ENCODE data around the gene WWOX.

Gene WWOX

DNA sequence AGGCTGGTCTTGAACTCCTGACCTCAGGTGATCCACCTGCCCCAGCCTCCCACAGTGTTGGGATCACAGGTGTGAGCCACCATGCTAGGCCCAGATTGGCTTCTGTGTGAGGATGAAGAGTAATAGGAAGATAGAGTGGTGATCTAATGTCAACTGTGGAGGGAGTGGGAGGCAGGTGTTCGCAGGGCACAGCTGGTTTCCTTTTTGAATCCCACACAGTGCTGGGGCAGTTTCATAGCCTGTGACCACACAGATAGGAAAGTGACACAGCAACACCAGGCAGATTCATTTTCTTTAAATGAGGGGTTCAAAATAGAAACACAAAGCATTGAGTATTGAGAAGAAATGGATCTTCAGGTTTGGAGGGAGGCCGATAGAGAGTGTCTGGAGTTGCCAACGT lies 540.3 kb downstream of the WWOX start:
- H3K9me2 ChIP-seq (replicated peaks; ENCODE audit: insufficient read depth, low read length): no peaks in the 10 kb centered on the region
- DNase-seq: peak; percentile 70
- H4K20me1 ChIP-seq (ENCODE audit: insufficient read depth, low read length): no peaks in the 10 kb centered on the region
- no peaks in the 10 kb centered on the region for H3K36me3 ChIP-seq (replicated peaks; ENCODE audit: insufficient read depth, low read length)
- TF ChIP-seq EZH2phosphoT487 (IDR thresholded peaks at IDR 0.05; ENCODE audit: low read length) (no peak), EZH2 (optimal IDR thresholded peaks at IDR 0.05; ENCODE audit: low read depth, low read length) (no peak)
- TF ChIP-seq, protein P1, sequence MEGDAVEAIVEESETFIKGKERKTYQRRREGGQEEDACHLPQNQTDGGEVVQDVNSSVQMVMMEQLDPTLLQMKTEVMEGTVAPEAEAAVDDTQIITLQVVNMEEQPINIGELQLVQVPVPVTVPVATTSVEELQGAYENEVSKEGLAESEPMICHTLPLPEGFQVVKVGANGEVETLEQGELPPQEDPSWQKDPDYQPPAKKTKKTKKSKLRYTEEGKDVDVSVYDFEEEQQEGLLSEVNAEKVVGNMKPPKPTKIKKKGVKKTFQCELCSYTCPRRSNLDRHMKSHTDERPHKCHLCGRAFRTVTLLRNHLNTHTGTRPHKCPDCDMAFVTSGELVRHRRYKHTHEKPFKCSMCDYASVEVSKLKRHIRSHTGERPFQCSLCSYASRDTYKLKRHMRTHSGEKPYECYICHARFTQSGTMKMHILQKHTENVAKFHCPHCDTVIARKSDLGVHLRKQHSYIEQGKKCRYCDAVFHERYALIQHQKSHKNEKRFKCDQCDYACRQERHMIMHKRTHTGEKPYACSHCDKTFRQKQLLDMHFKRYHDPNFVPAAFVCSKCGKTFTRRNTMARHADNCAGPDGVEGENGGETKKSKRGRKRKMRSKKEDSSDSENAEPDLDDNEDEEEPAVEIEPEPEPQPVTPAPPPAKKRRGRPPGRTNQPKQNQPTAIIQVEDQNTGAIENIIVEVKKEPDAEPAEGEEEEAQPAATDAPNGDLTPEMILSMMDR (IDR thresholded peaks at IDR 0.05; ENCODE audit: low read length): no peak
- H3K27ac ChIP-seq (ENCODE audit: low read length): no peak overlapping the region
- H3K4me1 ChIP-seq (ENCODE audit: low read length): no peaks in the 10 kb centered on the region
- no peak overlapping the region for H3K4me3 ChIP-seq (ENCODE audit: low read length)
- no peaks in the 10 kb centered on the region for H3K79me2 ChIP-seq (ENCODE audit: low read length)
- H3K27me3 ChIP-seq (replicated peaks; ENCODE audit: insufficient read depth, low read length): no peaks in the 10 kb centered on the region
- no peak overlapping the region for H2AFZ ChIP-seq (ENCODE audit: low read length)
- no peak overlapping the region for H3K4me2 ChIP-seq (ENCODE audit: low read depth, low read length)
- no peak overlapping the region for H3K9ac ChIP-seq (ENCODE audit: low read length)
- H3F3A ChIP-seq (ENCODE audit: insufficient read depth, low read length): no peaks in the 10 kb centered on the region
- H3K9me3 ChIP-seq (replicated peaks; ENCODE audit: insufficient read depth, low read length): no peaks in the 10 kb centered on the region

DNA sequence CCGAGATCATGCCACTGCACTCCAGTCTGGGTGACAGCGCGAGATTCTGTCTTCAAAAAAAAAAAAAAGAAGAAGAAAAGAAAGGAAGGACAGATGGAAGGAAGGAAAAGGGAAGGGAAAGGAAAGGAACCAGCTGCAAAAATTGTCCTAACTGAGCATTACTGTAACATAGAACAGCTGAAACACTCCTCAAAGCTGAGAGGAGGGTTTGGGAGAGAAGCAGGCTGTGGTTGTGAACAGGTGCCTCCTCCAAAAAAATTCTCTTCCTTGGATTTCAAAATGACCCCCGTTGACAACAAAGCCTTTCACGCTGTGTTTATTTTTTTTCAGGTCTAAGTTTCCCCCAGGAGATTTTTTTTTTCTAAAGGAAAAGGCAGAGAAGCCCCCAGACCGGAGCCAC lies 541.4 kb downstream of the WWOX start:
- H3K9me2 ChIP-seq (replicated peaks; ENCODE audit: insufficient read depth, low read length): no peaks in the 10 kb centered on the region
- TF ChIP-seq EZH2 (optimal IDR thresholded peaks at IDR 0.05; ENCODE audit: low read depth, low read length): no peak
- no peak for TF ChIP-seq EZH2phosphoT487 (IDR thresholded peaks at IDR 0.05; ENCODE audit: low read length)
- TF ChIP-seq, protein P1 (IDR thresholded peaks at IDR 0.05; ENCODE audit: low read length): no peak
- H3K27me3 ChIP-seq (replicated peaks; ENCODE audit: insufficient read depth, low read length): no peaks in the 10 kb centered on the region
- no peak overlapping the region for H3K4me3 ChIP-seq (ENCODE audit: low read length)
- DNase-seq: no peak
- H2AFZ ChIP-seq (ENCODE audit: low read length): no peak overlapping the region
- no peaks in the 10 kb centered on the region for H3F3A ChIP-seq (ENCODE audit: insufficient read depth, low read length)
- no peaks in the 10 kb centered on the region for H3K79me2 ChIP-seq (ENCODE audit: low read length)
- H3K4me2 ChIP-seq (ENCODE audit: low read depth, low read length): no peak overlapping the region
- no peaks in the 10 kb centered on the region for H3K4me1 ChIP-seq (ENCODE audit: low read length)
- no peaks in the 10 kb centered on the region for H3K36me3 ChIP-seq (replicated peaks; ENCODE audit: insufficient read depth, low read length)
- H3K27ac ChIP-seq (ENCODE audit: low read length): no peak overlapping the region
- H3K9ac ChIP-seq (ENCODE audit: low read length): no peak overlapping the region
- H3K9me3 ChIP-seq (replicated peaks; ENCODE audit: insufficient read depth, low read length): no peaks in the 10 kb centered on the region
- H4K20me1 ChIP-seq (ENCODE audit: insufficient read depth, low read length): no peaks in the 10 kb centered on the region

DNA sequence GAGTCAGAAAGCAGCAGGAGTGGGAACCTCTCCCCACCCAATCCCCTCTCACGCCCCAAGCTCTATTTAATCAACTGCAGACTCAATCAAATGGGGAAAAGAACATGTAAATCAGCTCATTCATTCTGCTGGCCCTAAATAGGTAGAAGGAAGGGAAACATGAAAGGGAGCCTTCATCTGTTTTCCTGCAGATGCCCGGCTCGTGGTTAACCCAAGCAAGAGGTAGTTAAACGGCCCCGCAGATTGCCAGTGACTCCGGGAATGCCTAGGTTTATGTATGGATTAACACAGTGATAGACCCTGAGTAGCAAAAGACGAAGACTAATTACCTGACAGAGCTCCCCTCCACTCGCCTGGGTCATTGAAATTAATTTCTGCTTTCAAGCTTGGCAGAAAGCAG lies 542.0 kb downstream of the WWOX start:
- no peak overlapping the region for H2AFZ ChIP-seq (ENCODE audit: low read length)
- H3K9me3 ChIP-seq (replicated peaks; ENCODE audit: insufficient read depth, low read length): no peaks in the 10 kb centered on the region
- H3K9me2 ChIP-seq (replicated peaks; ENCODE audit: insufficient read depth, low read length): no peaks in the 10 kb centered on the region
- no peaks in the 10 kb centered on the region for H4K20me1 ChIP-seq (ENCODE audit: insufficient read depth, low read length)
- TF ChIP-seq, protein P1 (IDR thresholded peaks at IDR 0.05; ENCODE audit: low read length): no peak
- TF ChIP-seq EZH2 (optimal IDR thresholded peaks at IDR 0.05; ENCODE audit: low read depth, low read length): no peak
- no peak for TF ChIP-seq EZH2phosphoT487 (IDR thresholded peaks at IDR 0.05; ENCODE audit: low read length)
- no peak overlapping the region for H3K9ac ChIP-seq (ENCODE audit: low read length)
- H3K27ac ChIP-seq (ENCODE audit: low read length): no peak overlapping the region
- no peak overlapping the region for H3K4me2 ChIP-seq (ENCODE audit: low read depth, low read length)
- no peaks in the 10 kb centered on the region for H3K79me2 ChIP-seq (ENCODE audit: low read length)
- H3F3A ChIP-seq (ENCODE audit: insufficient read depth, low read length): no peaks in the 10 kb centered on the region
- no peak for DNase-seq
- no peaks in the 10 kb centered on the region for H3K4me1 ChIP-seq (ENCODE audit: low read length)
- no peak overlapping the region for H3K4me3 ChIP-seq (ENCODE audit: low read length)
- H3K27me3 ChIP-seq (replicated peaks; ENCODE audit: insufficient read depth, low read length): no peaks in the 10 kb centered on the region
- H3K36me3 ChIP-seq (replicated peaks; ENCODE audit: insufficient read depth, low read length): no peaks in the 10 kb centered on the region

Measured in MM.1S (cell line).